Mesendoderm (in vitro differentiated cells): Measurements from ENCODE around the gene PGLYRP2.

Experiments used
- DNase-seq: peaks from one replicate; pipeline ENCODE4 v3.0.0; 2013
- H2AK5ac ChIP-seq: 2 replicates; pipeline ENCODE4 v1.6.1; 2013; ENCODE audit warnings: low read length, inconsistent platforms
- H2BK120ac ChIP-seq: 2 replicates; pipeline ENCODE4 v1.6.1; 2013; ENCODE audit warnings: low read depth, mild to moderate bottlenecking, low read length, moderate library complexity, mixed read lengths
- H2BK15ac ChIP-seq: replicated peaks from 2 replicates; pipeline ENCODE4 v1.6.1; 2013; ENCODE audit warnings: low read depth, mild to moderate bottlenecking, moderate library complexity
- H2BK5ac ChIP-seq: 2 replicates; pipeline ENCODE4 v1.6.1; 2013; ENCODE audit warnings: low read length, inconsistent platforms
- H3K18ac ChIP-seq: 2 replicates; pipeline ENCODE4 v1.6.1; 2013; ENCODE audit warnings: mild to moderate bottlenecking, low read length, mixed read lengths
- H3K23ac ChIP-seq: one replicate; pipeline ENCODE4 v1.6.1; 2013; ENCODE audit warnings: low read length
- H3K27ac ChIP-seq: 2 replicates; pipeline ENCODE4 v1.5.1; 2013; ENCODE audit warnings: low read depth, mild to moderate bottlenecking, inconsistent platforms, low read length, moderate library complexity
- H3K27me3 ChIP-seq: 2 replicates; pipeline ENCODE4 v1.6.1; 2013; ENCODE audit warnings: low read length, control low read depth, mild to moderate bottlenecking, inconsistent platforms; ENCODE audit not compliant: insufficient read depth, poor library complexity
- H3K36me3 ChIP-seq: 2 replicates; pipeline ENCODE4 v1.6.1; 2013; ENCODE audit warnings: low read length, inconsistent platforms; ENCODE audit not compliant: control insufficient read depth, insufficient read depth
- H3K4ac ChIP-seq: one replicate; pipeline ENCODE4 v1.6.1; 2013; ENCODE audit warnings: low read depth, mild to moderate bottlenecking, low read length, moderate library complexity
- H3K4me1 ChIP-seq: 2 replicates; pipeline ENCODE4 v1.6.1; 2013; ENCODE audit warnings: low read depth, low read length, inconsistent platforms; ENCODE audit not compliant: control insufficient read depth
- H3K4me2 ChIP-seq: 2 replicates; pipeline ENCODE4 v1.6.1; 2013; ENCODE audit warnings: low read length
- H3K4me3 ChIP-seq: 2 replicates; pipeline ENCODE4 v1.5.1; 2013; ENCODE audit warnings: mild to moderate bottlenecking, low read length
- H3K56ac ChIP-seq: one replicate; pipeline ENCODE4 v1.6.1; 2013; ENCODE audit warnings: low read length
- H3K79me1 ChIP-seq: 2 replicates; pipeline ENCODE4 v1.6.1; 2013; ENCODE audit warnings: low read length, inconsistent platforms
- H3K79me2 ChIP-seq: 2 replicates; pipeline ENCODE4 v1.6.1; 2013; ENCODE audit warnings: mild to moderate bottlenecking, low read length; ENCODE audit not compliant: control insufficient read depth, insufficient read depth
- H3K9ac ChIP-seq: 2 replicates; pipeline ENCODE4 v1.6.1; 2013; ENCODE audit warnings: low read length, inconsistent platforms
- H4K5ac ChIP-seq: one replicate; pipeline ENCODE4 v1.6.1; 2013; ENCODE audit warnings: low read length
- H4K8ac ChIP-seq: one replicate; pipeline ENCODE4 v1.6.1; 2013; ENCODE audit warnings: low read depth, mild to moderate bottlenecking, control low read depth, low read length, moderate library complexity
- WGBS: extraction: QIAGEN DNeasy Blood & Tissue Kit; methylation state at CpG from one replicate; pipeline ENCODE4 v1.1.7; 2013; ENCODE audit warnings: low lambda C conversion rate, missing lambda C conversion rate; ENCODE audit not compliant: insufficient coverage; ENCODE audit errors: extremely low coverage; 5-methylcytosine and 5-hydroxymethylcytosine counted together

The PGLYRP2 gene

GRCh38 chr19:15445807-15446376 is 33.4 kb downstream of the PGLYRP2 start:
- no peak overlapping the region for H4K8ac ChIP-seq
- no CpG with 5 or more reads among the region's 7 CpGs for WGBS
- no peak overlapping the region for H3K23ac ChIP-seq
- H3K79me2 ChIP-seq, result no peaks in the 10 kb centered on the region
- no peak for DNase-seq
- no peak overlapping the region for H3K56ac ChIP-seq
- H3K36me3 ChIP-seq, result no peaks in the 10 kb centered on the region
- H3K4me2 ChIP-seq, result no peak overlapping the region
- H2BK120ac ChIP-seq, result no peak overlapping the region
- no peak overlapping the region for H3K4me3 ChIP-seq
- no peaks in the 10 kb centered on the region for H3K27me3 ChIP-seq
- H2BK15ac ChIP-seq, result no peak overlapping the region
- no peak overlapping the region for H2BK5ac ChIP-seq
- H3K4me1 ChIP-seq, result peaks cover 3% of the 10 kb centered on the region
- H3K9ac ChIP-seq, result no peak overlapping the region
- H3K18ac ChIP-seq, result no peak overlapping the region
- no peaks in the 10 kb centered on the region for H3K79me1 ChIP-seq
- no peak overlapping the region for H3K4ac ChIP-seq
- no peak overlapping the region for H2AK5ac ChIP-seq
- H4K5ac ChIP-seq, result no peak overlapping the region
- no peak overlapping the region for H3K27ac ChIP-seq

GRCh38 chr19:15445227-15445605 is 34.1 kb downstream of the PGLYRP2 start:
- no peak overlapping the region for H4K5ac ChIP-seq
- H3K56ac ChIP-seq, result no peak overlapping the region
- H2AK5ac ChIP-seq, result no peak overlapping the region
- H3K23ac ChIP-seq, result no peak overlapping the region
- H3K4me2 ChIP-seq, result no peak overlapping the region
- H3K9ac ChIP-seq, result no peak overlapping the region
- H2BK5ac ChIP-seq, result no peak overlapping the region
- H3K79me2 ChIP-seq, result no peaks in the 10 kb centered on the region
- no peak overlapping the region for H3K4ac ChIP-seq
- no peaks in the 10 kb centered on the region for H3K79me1 ChIP-seq
- H3K27ac ChIP-seq, result no peak overlapping the region
- peaks cover 3% of the 10 kb centered on the region for H3K4me1 ChIP-seq
- no peak overlapping the region for H3K4me3 ChIP-seq
- no peaks in the 10 kb centered on the region for H3K36me3 ChIP-seq
- H3K18ac ChIP-seq, result no peak overlapping the region
- H4K8ac ChIP-seq, result no peak overlapping the region
- no CpG with 5 or more reads among the region's 9 CpGs for WGBS
- H2BK120ac ChIP-seq, result no peak overlapping the region
- no peak overlapping the region for H2BK15ac ChIP-seq
- no peak for DNase-seq
- H3K27me3 ChIP-seq, result no peaks in the 10 kb centered on the region

GRCh38 chr19:15444505-15445226 is 34.6 kb downstream of the PGLYRP2 start:
- H2AK5ac ChIP-seq, result no peak overlapping the region
- no peaks in the 10 kb centered on the region for H3K27me3 ChIP-seq
- H2BK5ac ChIP-seq, result no peak overlapping the region
- no peak overlapping the region for H3K4me2 ChIP-seq
- H2BK120ac ChIP-seq, result no peak overlapping the region
- no peak overlapping the region for H2BK15ac ChIP-seq
- no peaks in the 10 kb centered on the region for H3K79me1 ChIP-seq
- H3K56ac ChIP-seq, result no peak overlapping the region
- H3K4me1 ChIP-seq, result peaks cover 3% of the 10 kb centered on the region
- no peaks in the 10 kb centered on the region for H3K36me3 ChIP-seq
- H3K9ac ChIP-seq, result no peak overlapping the region
- no peak overlapping the region for H3K4ac ChIP-seq
- no peak overlapping the region for H3K4me3 ChIP-seq
- no peak overlapping the region for H4K8ac ChIP-seq
- H4K5ac ChIP-seq, result no peak overlapping the region
- no peak overlapping the region for H3K27ac ChIP-seq
- no peak overlapping the region for H3K23ac ChIP-seq
- H3K18ac ChIP-seq, result no peak overlapping the region
- no peak for DNase-seq
- WGBS, result no CpG with 5 or more reads among the region's 15 CpGs
- no peaks in the 10 kb centered on the region for H3K79me2 ChIP-seq

GRCh38 chr19:15443838-15444237 is 35.5 kb downstream of the PGLYRP2 start:
- Histone ChIP-seq H3K18ac (no peak overlapping the region), H3K4ac (no peak overlapping the region), H3K4me3 (no peak overlapping the region), H2AK5ac (no peak overlapping the region), H3K79me1 (no peaks in the 10 kb centered on the region), H2BK5ac (no peak overlapping the region), H2BK120ac (no peak overlapping the region), H3K56ac (no peak overlapping the region), H4K5ac (no peak overlapping the region), H4K8ac (no peak overlapping the region), H3K27me3 (no peaks in the 10 kb centered on the region), H3K79me2 (no peaks in the 10 kb centered on the region), H2BK15ac (no peak overlapping the region), H3K36me3 (no peaks in the 10 kb centered on the region), H3K27ac (no peak overlapping the region), H3K4me1 (peaks cover 2% of the 10 kb centered on the region), H3K23ac (no peak overlapping the region), H3K9ac (no peak overlapping the region), H3K4me2 (no peak overlapping the region)
- WGBS, result no CpG with 5 or more reads among the region's 10 CpGs
- no peak for DNase-seq

GRCh38 chr19:15443325-15443724 is 36.0 kb downstream of the PGLYRP2 start:
- Histone ChIP-seq H3K4ac (no peak overlapping the region), H3K9ac (no peak overlapping the region), H4K8ac (no peak overlapping the region), H4K5ac (no peak overlapping the region), H3K36me3 (no peaks in the 10 kb centered on the region), H2BK15ac (no peak overlapping the region), H2BK5ac (no peak overlapping the region), H3K23ac (no peak overlapping the region), H3K27ac (no peak overlapping the region), H2AK5ac (no peak overlapping the region), H3K18ac (no peak overlapping the region), H3K27me3 (no peaks in the 10 kb centered on the region), H3K79me2 (no peaks in the 10 kb centered on the region), H3K56ac (no peak overlapping the region), H3K4me1 (no peaks in the 10 kb centered on the region), H3K79me1 (no peaks in the 10 kb centered on the region), H3K4me2 (no peak overlapping the region), H3K4me3 (no peak overlapping the region), H2BK120ac (no peak overlapping the region)
- WGBS, result no CpG with 5 or more reads among the region's 3 CpGs
- DNase-seq, result no peak
